ENCODE results near the gene AKAP3.

The AKAP3 gene

GRCh38 chr12:4603421-4603820 lies 45.4 kb downstream of the AKAP3 start:
- DNase-seq (ENCODE audit: low read depth in 2 of 2): no peak

GRCh38 chr12:4595881-4596280 lies 53.0 kb downstream of the AKAP3 start:
- no peak for DNase-seq (ENCODE audit: low read depth in 2 of 2)

- no peak for DNase-seq (ENCODE audit: low read depth in 2 of 2)
Measured at GRCh38 chr12:4591180-4591687, 57.6 kb downstream of the AKAP3 start.

DNA sequence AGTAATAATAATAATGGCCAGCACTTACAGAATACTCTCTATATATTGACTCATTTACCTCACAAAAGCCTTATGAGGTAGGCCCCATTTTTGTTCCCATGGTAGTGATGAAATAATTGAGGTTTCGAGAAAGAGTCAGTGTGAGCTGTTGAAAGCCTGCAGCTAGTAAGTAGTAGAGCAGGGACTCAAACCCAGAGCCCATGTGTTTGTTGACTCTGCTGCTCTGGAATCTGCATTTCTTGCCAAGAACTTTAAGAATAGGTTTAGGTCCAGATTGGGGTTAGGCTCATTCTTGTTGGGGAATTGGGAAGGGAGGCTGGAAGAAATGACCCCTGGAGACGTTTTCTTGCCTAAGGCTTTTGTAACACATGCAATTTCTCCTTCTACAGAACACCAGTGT lies 58.9 kb downstream of the AKAP3 start:
- no peak for DNase-seq (ENCODE audit: low read depth in 2 of 2)

DNA sequence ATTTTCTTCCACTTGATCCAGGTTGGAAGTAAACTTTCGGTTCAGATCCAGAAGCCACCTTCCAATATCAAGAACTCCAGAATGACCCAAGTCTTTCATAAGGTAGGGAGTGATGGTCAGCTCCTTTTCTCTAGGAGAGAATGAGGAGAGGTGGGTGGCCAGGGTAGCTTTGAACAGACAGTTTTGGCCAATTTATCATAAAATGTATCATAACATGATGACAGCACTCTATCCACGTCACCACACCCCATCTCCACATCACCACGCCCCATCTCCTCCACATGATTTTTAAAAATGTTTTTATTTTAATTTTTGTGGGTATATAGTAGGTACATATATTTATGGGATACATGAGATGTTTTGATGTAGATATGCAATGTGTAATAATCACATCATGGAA lies 59.9 kb downstream of the AKAP3 start:
- no peak for DNase-seq (ENCODE audit: low read depth in 2 of 2)

- no peak for DNase-seq (ENCODE audit: low read depth in 2 of 2)
Measured at GRCh38 chr12:4587108-4587507, 61.7 kb downstream of the AKAP3 start.

DNA sequence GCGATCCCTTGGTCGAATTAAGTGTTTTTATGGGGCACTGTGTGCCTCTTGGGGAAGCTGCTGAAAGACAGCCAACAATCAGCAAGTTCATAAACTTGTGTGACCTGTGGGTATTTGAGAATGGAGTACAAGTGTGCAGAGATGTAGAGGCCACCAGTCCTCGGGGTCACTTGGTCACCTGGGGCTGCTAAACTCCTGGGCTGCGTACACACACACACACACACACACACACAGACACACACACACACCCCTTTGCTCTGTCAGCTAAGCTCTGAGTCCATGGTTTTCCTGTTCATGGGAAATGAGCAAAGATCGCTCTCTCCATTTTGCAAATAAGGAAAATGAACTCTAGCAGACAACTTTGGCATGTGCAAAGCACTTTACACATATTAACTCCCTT lies 62.4 kb downstream of the AKAP3 start:
- DNase-seq (ENCODE audit: low read depth in 2 of 2): no peak

DNA sequence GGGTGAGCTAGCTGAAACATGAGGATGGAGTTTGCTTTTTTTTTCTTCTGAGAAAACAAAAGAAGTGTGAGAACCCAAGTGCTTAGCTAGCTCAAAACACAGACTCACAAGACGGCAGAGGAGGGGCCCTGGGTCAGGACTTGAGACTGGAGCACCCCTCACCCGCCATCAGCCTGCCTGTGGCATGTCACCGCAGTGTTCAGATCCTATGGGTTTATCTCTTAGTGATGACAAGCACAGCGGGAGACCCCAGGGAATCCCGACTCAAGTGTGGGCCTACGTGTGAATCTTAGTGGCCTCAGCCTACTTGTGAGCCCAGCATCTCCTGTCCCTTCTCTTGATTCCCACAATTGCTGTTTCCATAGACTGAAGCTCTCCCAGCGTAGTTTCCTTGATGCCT lies 64.0 kb downstream of the AKAP3 start:
- DNase-seq (ENCODE audit: low read depth in 2 of 2): no peak

- DNase-seq (ENCODE audit: low read depth in 2 of 2): no peak
Measured at GRCh38 chr12:4584281-4584680, 64.6 kb downstream of the AKAP3 start.

DNA sequence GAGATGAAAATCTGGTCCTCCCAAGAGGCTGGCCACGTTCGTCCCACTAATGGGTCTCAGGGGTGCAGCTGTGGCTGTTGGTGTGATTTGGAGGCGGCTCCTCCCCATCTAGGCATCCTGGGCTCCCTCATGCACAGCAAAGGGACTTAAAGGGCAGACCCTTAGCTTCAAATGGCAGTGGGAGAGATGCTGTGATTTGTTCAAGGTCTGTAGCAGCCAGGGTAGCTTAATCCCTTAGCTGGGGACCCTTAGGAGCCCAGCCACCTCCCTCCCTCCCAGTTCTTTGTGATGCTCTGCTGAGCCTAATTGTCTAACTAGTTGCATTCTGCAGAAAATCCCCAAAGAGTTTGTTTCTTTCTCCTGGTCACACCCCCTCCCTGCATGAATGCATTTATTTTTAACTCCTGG lies 68.6 kb downstream of the AKAP3 start:
- no peak for DNase-seq (ENCODE audit: low read depth in 2 of 2)

DNA sequence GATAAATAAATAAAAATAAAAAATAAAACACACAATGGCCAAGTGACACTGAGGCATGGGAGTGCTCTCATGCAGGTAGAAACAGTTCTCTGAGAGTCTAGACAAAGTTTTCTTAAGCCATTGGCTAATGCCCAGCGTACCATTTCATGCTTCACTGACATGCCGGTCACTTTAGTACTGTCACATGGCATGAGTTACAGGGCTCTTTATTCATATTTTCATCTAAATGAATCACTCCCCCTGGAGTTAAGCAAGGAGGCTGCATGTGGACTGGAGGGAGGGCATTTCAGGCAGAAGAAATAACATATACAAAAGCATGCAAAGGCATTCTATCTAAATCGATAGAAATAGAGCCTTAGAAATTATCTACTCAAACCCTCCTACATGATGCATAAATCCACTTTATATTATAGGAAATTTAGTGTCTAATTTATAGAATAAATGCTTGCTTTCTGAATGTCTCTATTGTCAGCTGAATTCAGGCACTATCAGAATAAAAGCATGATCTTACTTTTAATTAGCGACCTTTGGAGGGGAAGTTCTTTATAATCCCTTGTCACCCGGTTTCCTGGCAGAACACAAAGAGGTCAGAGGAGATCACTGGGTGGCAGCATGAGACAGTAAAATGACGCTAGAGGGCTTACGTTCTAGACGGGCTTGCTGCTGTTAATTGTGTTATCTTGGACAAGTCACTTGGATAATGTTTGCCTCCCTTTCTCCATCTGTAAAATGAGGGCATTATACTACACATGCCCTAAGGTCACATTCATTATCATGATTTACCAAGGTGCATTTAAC lies 69.3 kb downstream of the AKAP3 start:
- DNase-seq (ENCODE audit: low read depth in 2 of 2): no peak

- no peak for DNase-seq (ENCODE audit: low read depth in 2 of 2)
Measured at GRCh38 chr12:4572680-4573079, 76.2 kb downstream of the AKAP3 start.

DNA sequence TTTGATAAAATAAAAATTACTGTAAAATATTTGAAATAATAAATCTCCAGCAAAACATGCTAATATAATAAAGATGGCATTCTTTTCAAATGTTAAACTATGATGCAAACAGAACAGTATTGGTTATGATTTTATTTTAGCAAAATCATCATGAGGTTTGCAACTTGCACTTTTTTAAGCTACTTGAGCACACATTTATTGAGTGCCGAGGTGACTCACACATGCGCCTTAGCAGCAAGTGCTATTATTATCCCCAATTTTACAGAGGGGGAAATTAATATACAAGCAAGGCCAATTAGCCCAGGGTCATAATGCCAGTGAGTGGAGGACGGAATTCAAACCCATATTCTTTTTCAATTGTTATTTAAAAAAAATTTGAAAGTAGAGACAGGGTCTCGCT lies 79.6 kb downstream of the AKAP3 start:
- no peak for DNase-seq (ENCODE audit: low read depth in 2 of 2)

DNA sequence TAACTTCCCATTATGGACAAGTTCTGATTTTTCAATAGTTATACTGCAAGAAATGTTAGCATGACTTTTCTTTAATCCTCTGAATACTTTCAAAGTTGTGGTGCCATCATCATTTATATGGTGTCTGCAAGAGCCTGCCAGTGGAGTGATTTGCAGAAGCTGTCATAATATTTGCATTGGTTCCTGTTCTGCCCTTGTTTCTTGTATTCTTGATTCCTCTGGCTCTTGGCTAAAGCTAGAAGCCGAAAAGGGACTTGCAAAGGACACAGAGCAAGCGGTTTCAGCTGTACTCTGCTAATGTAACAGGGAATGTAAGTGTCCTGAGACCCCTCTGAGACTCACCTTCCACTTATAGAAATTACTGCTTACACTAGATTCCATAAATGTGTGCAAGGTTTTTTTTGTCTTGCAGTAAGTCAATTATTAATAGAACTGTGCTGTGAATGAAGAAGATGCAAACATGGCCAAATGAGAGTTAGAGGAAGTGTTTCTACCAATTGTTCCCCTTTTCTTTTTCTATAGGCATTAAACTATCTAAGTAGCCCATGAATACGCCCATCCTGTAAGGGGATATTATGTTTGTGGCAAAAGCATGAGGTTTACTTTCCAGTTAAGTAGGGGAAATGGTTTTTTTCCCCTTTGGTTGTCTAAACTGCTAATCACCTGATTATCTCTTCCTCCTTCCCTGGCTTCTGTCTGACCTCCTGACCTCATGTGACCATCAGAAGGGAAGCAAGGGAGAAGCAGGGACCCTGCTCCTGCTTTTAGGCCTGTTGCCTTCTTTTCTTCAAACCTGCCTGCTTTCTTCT lies 81.6 kb downstream of the AKAP3 start:
- no peak for DNase-seq (ENCODE audit: low read depth in 2 of 2)

GRCh38 chr12:4566474-4566873 lies 82.4 kb downstream of the AKAP3 start:
- DNase-seq (ENCODE audit: low read depth in 2 of 2): no peak
